ENCODE measurements around the gene DNAJC5.

Gene DNAJC5

GRCh38 chr20:63885264-63886053 lies 9.5 kb upstream of the DNAJC5 start:
- no peak for DNase-seq

DNA sequence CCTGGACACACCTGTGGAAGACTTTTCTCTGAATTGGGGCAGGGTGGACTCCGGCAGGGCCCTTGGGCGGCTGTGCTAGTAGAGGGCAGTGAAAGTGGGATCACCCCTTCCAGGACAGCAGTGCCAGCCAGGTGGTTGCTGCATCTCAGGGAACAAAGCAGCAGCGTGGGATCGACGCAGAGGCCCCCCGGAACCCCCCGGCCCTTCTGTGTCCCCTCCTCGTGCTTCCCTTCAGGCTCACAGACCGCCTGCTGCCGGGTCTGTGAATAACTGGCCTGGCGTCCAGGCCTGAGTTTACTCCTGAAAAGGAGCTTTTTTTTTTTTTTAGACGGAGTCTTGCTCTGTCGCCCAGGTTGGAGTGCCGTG lies 8.9 kb upstream of the DNAJC5 start:
- DNase-seq, result no peak

GRCh38 chr20:63886921-63887320 lies 8.0 kb upstream of the DNAJC5 start:
- DNase-seq, result no peak

DNA sequence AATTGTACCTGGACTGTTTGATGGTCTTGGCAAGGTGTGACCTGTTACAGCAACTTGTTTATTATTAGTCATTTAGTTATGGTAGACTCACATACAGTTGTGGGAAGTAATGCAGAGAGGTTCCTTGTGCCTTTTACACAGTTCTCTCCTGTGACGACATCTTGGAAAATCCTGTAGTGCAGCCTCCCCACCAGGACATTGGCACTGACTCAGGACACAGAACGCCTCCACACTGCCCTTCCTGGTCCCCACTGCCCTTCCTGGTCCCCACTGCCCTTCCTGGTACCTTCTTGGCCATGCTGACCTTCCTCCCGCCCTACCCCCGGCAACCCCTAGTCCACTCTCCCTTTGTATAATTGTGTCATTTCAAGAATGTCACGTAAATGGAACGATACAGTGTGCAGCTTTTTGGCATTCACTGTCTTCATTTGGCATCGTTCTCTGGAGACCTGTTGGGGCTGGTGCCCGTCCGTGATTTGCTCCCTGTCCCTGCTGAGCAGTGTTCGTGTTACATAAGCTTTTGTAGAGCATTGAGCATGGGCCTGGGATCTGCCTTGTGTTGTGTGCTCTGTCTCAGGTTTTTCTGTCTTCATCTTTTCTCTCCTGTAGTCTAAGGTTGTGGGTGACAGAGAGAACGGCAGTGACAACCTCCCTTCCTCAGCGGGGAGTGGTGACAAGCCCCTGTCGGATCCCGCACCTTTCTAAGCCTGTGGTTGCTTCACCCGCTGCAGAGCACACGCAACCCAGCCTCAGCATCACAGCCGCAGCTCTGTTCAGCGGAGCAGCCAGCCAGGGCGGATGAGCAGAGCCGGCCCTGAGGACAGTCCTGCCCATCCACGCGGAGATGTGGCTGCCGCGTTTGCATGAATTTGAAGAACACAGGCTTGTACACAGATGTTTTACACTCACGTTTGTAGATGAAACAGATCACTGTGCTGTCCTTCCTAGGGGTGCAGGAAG lies 5.4 kb upstream of the DNAJC5 start:
- no peak for DNase-seq

- DNase-seq, result no peak
These were observed 4.7 kb upstream of the DNAJC5 start for GRCh38 chr20:63890201-63890576.

DNA sequence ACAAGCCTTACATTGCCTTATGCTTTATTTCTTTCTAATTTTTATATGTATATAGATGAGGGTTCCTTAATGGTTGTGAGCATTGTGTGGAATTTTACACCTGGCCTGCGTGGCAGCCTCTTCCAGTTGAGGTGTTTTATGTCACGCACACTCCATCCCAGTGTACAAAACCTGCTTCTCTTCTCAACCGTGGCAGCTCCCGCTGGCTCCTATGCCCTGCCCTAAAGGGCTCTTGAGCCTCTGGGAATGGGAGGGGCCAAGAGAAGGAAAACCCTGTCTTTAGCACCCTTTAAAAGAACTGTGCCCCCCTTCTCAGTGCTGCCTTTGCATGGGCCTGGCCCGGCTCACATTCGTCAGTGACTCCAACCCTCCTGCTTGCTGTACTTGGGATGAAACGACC lies 4.3 kb upstream of the DNAJC5 start:
- peak; percentile 63 for DNase-seq

DNA sequence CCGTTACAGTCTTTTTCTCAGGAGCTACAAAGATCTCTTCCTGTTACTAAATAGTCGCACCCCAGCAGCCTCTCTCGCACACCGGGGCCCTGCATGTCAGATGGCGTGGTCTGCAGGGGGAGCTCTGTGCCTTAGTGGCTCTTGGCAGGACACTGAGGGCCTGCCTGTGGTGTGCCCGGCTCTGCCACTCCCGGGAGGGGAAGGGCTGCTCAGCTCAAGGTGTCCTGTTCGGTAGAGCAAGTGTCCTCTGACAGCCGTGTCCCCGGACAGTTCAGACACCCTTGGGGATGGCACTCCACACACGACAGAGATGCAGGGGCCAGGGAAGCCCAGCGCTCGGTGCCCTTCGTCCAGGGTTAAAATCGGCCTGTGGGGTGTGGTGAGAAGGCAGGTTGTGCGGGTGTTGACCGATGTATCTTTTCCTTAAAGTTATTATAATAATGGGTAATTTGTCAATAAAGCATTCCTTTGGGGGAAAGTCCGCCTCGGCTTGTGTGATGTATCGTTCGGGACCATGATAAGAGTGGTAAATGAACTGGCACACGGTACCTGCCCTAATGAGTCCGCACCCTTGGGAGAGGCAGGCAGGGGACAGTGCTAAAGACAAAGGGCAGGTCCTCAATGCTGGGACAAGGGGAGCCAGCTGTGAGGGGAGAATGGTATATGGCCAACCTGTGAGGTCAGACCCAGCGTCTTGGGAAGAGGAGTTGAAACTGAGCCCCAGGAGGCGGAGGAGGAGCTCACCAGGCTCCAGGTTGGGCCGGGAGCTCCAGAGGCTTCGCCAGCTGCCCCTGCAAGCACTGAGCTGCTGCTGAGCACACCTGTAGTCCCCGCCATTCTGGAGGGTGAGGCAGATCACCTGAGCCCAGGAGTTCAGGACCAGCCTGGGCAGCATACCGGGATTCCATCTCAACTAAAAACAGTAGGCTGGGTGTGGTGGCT lies 3.6 kb upstream of the DNAJC5 start:
- DNase-seq, result peak; percentile 55

- no peak for DNase-seq
These were observed 2.5 kb upstream of the DNAJC5 start for GRCh38 chr20:63892402-63892801.

GRCh38 chr20:63893999-63894357 lies 948 bp upstream of the DNAJC5 start:
- DNase-seq, result no peak

GRCh38 chr20:63895202-63895951 lies 451 bp downstream of the DNAJC5 start:
- peak; percentile 41 for DNase-seq

DNA sequence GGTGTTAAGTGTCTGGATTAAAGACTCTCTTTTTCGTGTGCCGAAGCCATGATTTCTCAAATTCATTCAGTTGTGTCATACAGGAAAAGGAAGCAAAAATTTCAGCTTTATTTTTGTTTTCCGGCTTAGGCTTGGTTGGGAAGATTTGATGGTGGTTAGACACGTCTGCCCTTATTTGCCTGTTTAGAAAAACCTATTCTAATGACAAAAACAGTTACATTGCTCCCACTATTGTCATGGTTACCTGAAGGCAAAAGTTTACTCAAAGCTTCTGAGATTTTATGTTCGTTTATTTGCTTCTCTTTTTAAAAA lies 982 bp downstream of the DNAJC5 start:
- DNase-seq, result peak; percentile 61

- peak; percentile 78 for DNase-seq
These were observed 1.6 kb downstream of the DNAJC5 start for GRCh38 chr20:63896264-63897105.

DNA sequence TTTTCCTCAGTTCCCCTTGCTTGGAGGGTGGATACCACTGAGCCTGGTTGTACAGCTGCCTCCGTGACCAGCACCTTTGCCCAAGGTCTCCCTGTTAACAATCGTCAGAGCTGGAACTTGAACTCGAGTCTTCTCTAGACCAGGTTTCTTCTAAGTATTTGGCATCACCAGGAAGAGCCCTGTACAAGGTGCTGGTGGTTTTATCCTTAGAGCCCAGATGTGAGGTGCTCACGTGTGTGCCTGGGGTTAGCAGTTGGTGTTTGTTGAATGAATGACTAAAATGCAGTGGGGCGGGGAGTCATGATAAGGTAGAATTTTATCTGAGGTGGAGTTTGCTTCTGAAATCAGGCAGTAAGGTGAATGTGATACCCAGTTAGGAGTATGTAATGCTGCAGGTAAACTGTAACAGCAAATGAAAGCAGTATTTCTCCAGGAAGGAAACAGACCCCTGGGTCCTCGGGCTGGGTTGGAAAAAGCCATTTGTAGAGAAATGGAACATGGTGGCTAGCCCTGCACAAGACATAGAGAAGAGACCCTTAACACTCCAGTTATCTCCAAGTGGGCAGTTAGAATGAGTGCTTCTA lies 3.1 kb downstream of the DNAJC5 start:
- DNase-seq, result no peak

DNA sequence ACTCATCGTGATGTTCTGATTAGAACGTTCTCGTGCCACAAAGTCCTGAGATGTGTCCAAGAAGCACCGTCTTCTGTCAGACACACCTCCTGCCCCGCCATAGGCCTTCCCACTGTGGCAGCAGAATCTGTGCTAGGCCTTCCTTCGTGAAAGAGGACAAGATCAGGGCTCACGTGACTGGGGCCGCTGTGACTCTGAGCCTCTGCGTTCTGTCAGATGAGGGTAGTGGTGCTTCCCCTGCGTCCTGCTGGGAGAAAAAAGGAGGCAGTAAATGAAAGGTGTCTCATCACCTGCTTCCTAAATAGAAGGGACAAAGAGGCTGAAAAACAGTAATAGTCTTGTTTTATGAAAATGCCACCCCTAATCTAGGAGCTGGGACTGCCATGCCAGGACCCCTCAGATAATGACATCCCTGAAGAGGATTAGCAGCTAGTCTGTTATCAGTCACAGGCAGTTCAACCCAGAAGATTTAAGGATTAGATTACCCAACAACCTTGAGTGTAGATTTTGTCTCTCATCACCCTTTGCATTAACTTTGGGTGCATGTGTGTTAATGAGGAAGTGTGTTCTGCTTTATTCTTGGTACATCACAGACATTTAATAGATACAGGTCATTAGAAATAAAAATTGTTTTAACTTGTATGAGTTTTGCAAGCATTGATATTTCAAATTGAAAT lies 4.1 kb downstream of the DNAJC5 start:
- DNase-seq, result no peak

- DNase-seq, result no peak
These were observed 5.5 kb downstream of the DNAJC5 start for GRCh38 chr20:63900413-63900812.

- no peak for DNase-seq
These were observed 9.1 kb downstream of the DNAJC5 start for GRCh38 chr20:63903796-63904561.

- no peak for DNase-seq
These were observed 13.2 kb downstream of the DNAJC5 start for GRCh38 chr20:63908008-63908682.

DNA sequence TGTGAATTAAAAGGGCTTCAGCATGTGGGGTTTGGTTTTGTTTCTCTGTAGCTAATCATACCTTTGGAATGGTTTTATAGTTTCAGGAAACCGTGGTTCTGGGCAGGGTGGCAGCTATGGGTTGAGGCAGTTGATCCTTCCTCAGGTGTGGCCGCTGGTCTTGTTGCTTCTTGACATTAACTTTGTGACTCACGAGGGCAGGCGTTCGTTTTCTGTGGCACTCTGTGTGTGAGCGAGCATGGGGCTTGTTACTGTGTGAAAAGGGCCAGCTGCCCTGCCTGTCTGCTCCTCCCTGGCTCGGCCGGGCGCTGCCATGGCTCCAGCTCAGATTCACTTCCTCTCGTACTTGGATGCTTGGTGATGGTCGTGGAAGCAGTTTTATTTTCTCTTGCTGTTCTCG lies 16.2 kb downstream of the DNAJC5 start:
- DNase-seq, result no peak

GRCh38 chr20:63913768-63914167 lies 18.8 kb downstream of the DNAJC5 start:
- no peak for DNase-seq
